MM.1S (cell line): ENCODE data around the gene IL17RE.

Source experiments
- DNase-seq: peaks from one replicate; pipeline ENCODE4 v3.0.0-alpha.2; 2015
- H2AFZ ChIP-seq: fragments of 300-600 bp; sonication (generic); 2 replicates; pipeline ENCODE4 v1.6.0; 2016; ENCODE audit warnings: antibody characterized with exemption, low read length
- H3F3A ChIP-seq: fragments of 300-600 bp; sonication (generic); 2 replicates; pipeline ENCODE4 v1.6.1; 2016; ENCODE audit warnings: mild to moderate bottlenecking, antibody characterized with exemption, low read length, moderate library complexity, mixed read lengths; ENCODE audit not compliant: insufficient read depth
- H3K27ac ChIP-seq: fragments of 300-600 bp; sonication (generic); 2 replicates; pipeline ENCODE4 v1.5.1; 2016; ENCODE audit warnings: mild to moderate bottlenecking, low read length
- H3K27me3 ChIP-seq: fragments of 300-600 bp; sonication (generic); replicated peaks from 2 replicates; pipeline ENCODE4 v1.6.0; 2016; ENCODE audit warnings: low read length; ENCODE audit not compliant: insufficient read depth
- H3K36me3 ChIP-seq: fragments of 300-600 bp; sonication (generic); replicated peaks from 2 replicates; pipeline ENCODE4 v1.6.1; 2016; ENCODE audit warnings: mild to moderate bottlenecking, low read length, mixed read lengths; ENCODE audit not compliant: insufficient read depth
- H3K4me1 ChIP-seq: fragments of 300-600 bp; sonication (generic); 2 replicates; pipeline ENCODE4 v1.6.1; 2016; ENCODE audit warnings: low read length, mixed read lengths
- H3K4me2 ChIP-seq: fragments of 300-600 bp; sonication (generic); 2 replicates; pipeline ENCODE4 v1.6.0; 2016; ENCODE audit warnings: low read depth, low read length
- H3K4me3 ChIP-seq: fragments of 300-600 bp; sonication (generic); 2 replicates; pipeline ENCODE4 v1.5.1; 2016; ENCODE audit warnings: low read length, mixed read lengths
- H3K79me2 ChIP-seq: fragments of 300-600 bp; sonication (generic); 2 replicates; pipeline ENCODE4 v1.6.1; 2016; ENCODE audit warnings: mixed run types, low read length, mixed read lengths
- H3K9ac ChIP-seq: fragments of 300-600 bp; sonication (generic); 2 replicates; pipeline ENCODE4 v1.6.1; 2016; ENCODE audit warnings: low read length, mixed read lengths
- H3K9me2 ChIP-seq: fragments of 300-600 bp; sonication (generic); replicated peaks from 2 replicates; pipeline ENCODE4 v1.6.1; 2016; ENCODE audit warnings: mild to moderate bottlenecking, low read length, mixed read lengths; ENCODE audit not compliant: insufficient read depth
- H3K9me3 ChIP-seq: fragments of 300-600 bp; sonication (generic); replicated peaks from 2 replicates; pipeline ENCODE4 v1.6.1; 2016; ENCODE audit warnings: mild to moderate bottlenecking, low read length, mixed read lengths; ENCODE audit not compliant: insufficient read depth
- H4K20me1 ChIP-seq: fragments of 300-600 bp; sonication (generic); 2 replicates; pipeline ENCODE4 v1.6.1; 2016; ENCODE audit warnings: mild to moderate bottlenecking, low read length, moderate library complexity, mixed read lengths; ENCODE audit not compliant: insufficient read depth
- CTCF ChIP-seq: fragments of 300-600 bp; sonication (generic); IDR thresholded peaks from 2 replicates; pipeline ENCODE4 v1.5.1; 2016; ENCODE audit warnings: antibody characterized with exemption, low read length, mixed read lengths
- EZH2 ChIP-seq: fragments of 300-600 bp; sonication (generic); optimal IDR thresholded peaks from 2 replicates; pipeline ENCODE3; 2017; ENCODE audit warnings: low read depth, mild to moderate bottlenecking, antibody characterized with exemption, low read length, mixed read lengths
- EZH2phosphoT487 ChIP-seq: fragments of 300-600 bp; sonication (generic); IDR thresholded peaks from 2 replicates; pipeline ENCODE4 v1.6.1; 2018; ENCODE audit warnings: antibody characterized with exemption, low read length

The IL17RE gene

DNA sequence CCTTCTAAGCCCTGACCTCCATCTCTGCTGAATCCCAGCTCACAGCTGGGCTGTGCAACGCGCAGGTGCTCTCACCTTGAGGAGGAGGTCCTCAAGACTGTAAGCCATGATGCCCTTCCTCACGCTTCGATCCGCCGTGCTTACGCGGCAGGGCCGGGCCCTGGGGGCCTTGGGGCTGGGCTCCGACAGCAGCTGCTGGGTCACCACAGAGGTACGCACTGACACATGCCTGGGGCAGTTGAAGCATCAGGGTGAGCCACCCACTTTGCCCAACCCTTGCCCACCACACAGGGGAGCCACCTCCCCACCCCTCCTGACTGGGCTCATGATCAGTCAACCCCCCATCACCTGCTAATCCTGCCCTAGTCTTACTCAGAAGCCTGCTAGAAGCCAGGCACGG lies 25.7 kb upstream of the IL17RE start:
- Histone ChIP-seq H3K27ac (no peak overlapping the region), H3K4me1 (no peaks in the 10 kb centered on the region), H3K4me2 (no peak overlapping the region), H3K9me3 (no peaks in the 10 kb centered on the region), H3K27me3 (no peaks in the 10 kb centered on the region), H3K9ac (no peak overlapping the region), H3K36me3 (no peaks in the 10 kb centered on the region), H3K9me2 (no peaks in the 10 kb centered on the region), H4K20me1 (no peaks in the 10 kb centered on the region), H3F3A (no peaks in the 10 kb centered on the region), H2AFZ (no peak overlapping the region), H3K4me3 (no peak overlapping the region), H3K79me2 (no peaks in the 10 kb centered on the region)
- no peak for DNase-seq
- TF ChIP-seq EZH2phosphoT487 (no peak), EZH2 (no peak), CTCF (no peak)

- no peak for DNase-seq
- Histone ChIP-seq H3F3A (no peaks in the 10 kb centered on the region), H3K4me2 (no peak overlapping the region), H2AFZ (no peak overlapping the region), H3K4me3 (no peak overlapping the region), H3K9me3 (no peaks in the 10 kb centered on the region), H3K79me2 (no peaks in the 10 kb centered on the region), H3K27me3 (no peaks in the 10 kb centered on the region), H3K9ac (no peak overlapping the region), H4K20me1 (no peaks in the 10 kb centered on the region), H3K36me3 (no peaks in the 10 kb centered on the region), H3K27ac (no peak overlapping the region), H3K4me1 (no peaks in the 10 kb centered on the region), H3K9me2 (no peaks in the 10 kb centered on the region)
- TF ChIP-seq CTCF (no peak), EZH2phosphoT487 (no peak), EZH2 (no peak)
Observed at GRCh38 chr3:9878700-9879099, 23.9 kb upstream of the IL17RE start.

- Histone ChIP-seq H3K4me3 (no peak within 1 kb of the TSS), H3K27ac (no peak within 1 kb of the TSS), H3K4me1 (no peaks in the 10 kb centered on the region), H3K36me3 (no peaks in the 10 kb centered on the region), H3K9me3 (no peaks in the 10 kb centered on the region), H3K79me2 (no peaks in the 10 kb centered on the region), H3K9me2 (no peaks in the 10 kb centered on the region), H3K9ac (no peak within 1 kb of the TSS), H3K27me3 (no peaks in the 10 kb centered on the region), H4K20me1 (no peaks in the 10 kb centered on the region), H3K4me2 (no peak within 1 kb of the TSS), H3F3A (no peaks in the 10 kb centered on the region), H2AFZ (no peak within 1 kb of the TSS)
- no peak for DNase-seq
- TF ChIP-seq EZH2phosphoT487 (no peak), EZH2 (no peak), CTCF (no peak)
Observed at GRCh38 chr3:9879830-9880549, 22.7 kb upstream of the IL17RE start, which contains the start of gene CIDEC. TSS of gene CIDEC (minus strand) at chr3:9880253. CDS start at chr3:9878486, 1,767 bp downstream.
